GM19467 (cell line): ENCODE measurements around the gene ATG14.
A peak's percentile ranks its signal among the peaks of the same experiment; 100 is the strongest.
"Not testable (repeated sequence)": the region's sequence is repeated elsewhere in the genome, so short reads cannot be mapped to it uniquely, and the experiment has no call there.

Experiments
- ATAC-seq: cut with Tn5 transposase; IDR thresholded peaks from one replicate; pipeline ENCODE4 v1.9.1; 2021; ENCODE audit warnings: mild to moderate bottlenecking, moderate library complexity; ENCODE audit not compliant: unreplicated experiment

The ATG14 gene, protein sequence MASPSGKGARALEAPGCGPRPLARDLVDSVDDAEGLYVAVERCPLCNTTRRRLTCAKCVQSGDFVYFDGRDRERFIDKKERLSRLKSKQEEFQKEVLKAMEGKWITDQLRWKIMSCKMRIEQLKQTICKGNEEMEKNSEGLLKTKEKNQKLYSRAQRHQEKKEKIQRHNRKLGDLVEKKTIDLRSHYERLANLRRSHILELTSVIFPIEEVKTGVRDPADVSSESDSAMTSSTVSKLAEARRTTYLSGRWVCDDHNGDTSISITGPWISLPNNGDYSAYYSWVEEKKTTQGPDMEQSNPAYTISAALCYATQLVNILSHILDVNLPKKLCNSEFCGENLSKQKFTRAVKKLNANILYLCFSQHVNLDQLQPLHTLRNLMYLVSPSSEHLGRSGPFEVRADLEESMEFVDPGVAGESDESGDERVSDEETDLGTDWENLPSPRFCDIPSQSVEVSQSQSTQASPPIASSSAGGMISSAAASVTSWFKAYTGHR

DNA sequence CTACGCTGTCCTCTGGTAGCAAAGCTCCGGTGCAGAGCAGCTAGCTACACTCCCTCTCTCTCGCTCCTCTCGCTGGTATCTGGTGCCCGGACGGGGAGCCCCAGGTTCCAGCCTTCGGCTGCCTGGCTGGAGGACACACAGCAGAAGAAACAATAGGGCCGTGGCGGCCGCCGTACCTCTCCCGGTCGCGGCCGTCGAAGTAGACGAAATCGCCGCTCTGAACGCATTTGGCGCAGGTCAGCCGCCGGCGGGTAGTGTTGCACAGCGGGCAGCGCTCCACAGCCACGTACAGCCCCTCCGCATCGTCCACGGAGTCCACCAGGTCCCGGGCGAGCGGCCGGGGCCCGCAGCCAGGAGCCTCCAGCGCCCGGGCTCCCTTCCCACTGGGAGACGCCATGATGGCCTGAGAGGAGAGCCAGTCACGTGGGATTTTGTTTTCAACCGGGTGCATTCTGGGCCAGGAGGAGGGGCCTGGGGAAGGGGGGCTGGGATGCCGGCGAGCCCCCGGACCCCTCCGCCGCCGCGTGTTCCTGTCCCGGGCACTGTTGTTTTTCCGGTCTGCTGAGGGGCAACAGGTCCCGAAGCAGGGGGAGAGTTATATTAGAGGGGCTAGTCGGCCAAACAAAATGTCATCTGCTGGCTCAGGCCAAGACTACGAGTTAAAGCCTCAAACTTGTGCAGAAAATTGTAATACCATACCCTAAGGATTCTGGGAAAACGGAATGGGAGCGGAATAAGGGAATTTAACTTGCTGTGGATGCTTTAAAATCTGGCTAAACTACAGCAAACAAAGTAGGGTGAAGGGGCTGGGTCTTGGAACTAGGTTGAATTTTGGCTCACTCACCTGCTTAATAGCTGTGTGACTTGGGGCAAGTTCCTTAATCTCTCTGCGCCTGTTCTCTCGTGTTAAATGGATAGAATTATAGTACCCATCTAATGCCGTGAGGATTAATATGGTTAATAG is at the start of gene ATG14:
Gene ATG14, minus strand, starts transcription at position 405 of the 964 bp plus-strand sequence. Its CDS starts 8 bp downstream, at position 397.
- ATAC-seq, result peak; percentile 90

GRCh38 chr14:55458800-55459515 is 47.3 kb upstream of the ATG14 start:
- peak; percentile 61 for ATAC-seq

- no peak for ATAC-seq
Measured at GRCh38 chr14:55457496-55457895, 45.9 kb upstream of the ATG14 start.

DNA sequence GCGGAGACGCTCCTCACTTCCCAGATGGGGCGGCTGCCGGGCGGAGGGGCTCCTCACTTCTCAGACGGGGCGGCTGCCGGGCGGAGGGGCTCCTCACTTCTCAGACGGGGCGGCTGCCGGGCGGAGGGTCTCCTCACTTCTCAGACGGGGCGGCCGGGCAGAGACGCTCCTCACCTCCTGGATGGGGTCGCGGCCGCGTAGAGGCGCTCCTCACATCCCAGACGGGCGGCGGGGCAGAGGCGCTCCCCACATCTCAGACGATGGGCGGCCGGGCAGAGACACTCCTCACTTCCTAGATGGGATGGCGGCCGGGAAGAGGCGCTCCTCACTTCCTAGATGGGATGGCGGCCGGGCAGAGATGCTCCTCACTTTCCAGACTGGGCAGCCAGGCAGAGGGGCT is 44.8 kb upstream of the ATG14 start:
- ATAC-seq, result not testable (repeated sequence)

GRCh38 chr14:55454264-55455002 is 42.8 kb upstream of the ATG14 start:
- no peak for ATAC-seq

GRCh38 chr14:55451950-55452349 is 40.3 kb upstream of the ATG14 start:
- no peak for ATAC-seq

DNA sequence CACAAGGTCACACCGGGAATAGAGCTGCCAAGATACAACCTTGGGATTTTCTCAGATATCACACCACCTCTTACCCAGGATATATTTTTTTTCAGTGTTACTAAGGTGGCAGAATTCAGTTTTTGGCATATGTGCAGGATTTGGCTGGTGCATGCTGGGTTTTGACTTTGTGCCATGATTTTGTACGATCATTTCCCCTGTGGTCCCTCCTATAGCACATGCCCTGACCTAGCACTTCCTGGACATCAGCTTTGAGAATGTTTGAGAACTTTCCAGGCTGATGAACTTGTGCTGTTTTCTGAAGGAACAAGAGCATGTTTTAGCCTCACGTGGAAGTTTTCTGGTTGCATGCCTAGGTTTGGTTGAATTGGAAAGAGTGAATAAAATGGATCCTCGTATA is 39.8 kb upstream of the ATG14 start:
- no peak for ATAC-seq

DNA sequence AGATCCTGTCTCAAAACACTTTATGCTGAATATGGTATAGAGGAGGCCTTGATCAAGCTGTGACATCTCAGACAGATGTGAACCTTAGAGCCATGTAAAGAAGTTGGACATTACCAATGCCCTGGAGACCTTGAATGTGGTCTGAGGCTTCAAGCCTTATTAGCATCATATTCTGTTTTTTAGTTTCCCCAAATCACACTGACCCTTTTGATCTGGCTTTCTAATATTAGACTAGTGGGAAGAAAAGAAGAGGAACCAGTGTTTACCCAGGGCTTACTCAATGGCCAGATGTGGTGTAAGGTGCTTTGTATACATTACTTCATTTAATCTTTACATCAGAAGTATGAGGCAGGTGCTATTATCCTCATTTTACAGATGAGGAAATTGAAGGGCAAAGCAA is 39.4 kb upstream of the ATG14 start:
- no peak for ATAC-seq

DNA sequence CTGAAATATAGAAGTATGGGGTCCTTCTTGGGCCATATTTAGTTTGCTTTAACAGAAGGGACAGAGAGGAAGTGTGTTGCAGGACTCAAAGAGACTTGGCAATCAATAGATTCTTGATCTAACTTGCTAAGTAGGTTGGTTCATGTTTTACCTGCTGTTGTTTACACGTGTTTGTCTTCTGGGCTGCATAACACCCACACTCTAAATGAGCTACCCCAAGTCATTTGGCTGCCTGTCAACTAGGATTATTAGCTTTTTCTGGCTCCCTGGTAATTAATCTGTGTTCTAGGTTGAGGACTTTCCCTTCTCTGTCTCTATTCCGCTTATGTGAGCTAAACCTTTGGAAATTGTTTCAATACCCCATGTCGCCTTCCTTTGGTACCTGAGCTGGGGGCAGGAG is 38.9 kb upstream of the ATG14 start:
- no peak for ATAC-seq

- no peak for ATAC-seq
Measured at GRCh38 chr14:55450124-55450523, 38.5 kb upstream of the ATG14 start.

- ATAC-seq, result no peak
Measured at GRCh38 chr14:55449116-55449515, 37.5 kb upstream of the ATG14 start.

DNA sequence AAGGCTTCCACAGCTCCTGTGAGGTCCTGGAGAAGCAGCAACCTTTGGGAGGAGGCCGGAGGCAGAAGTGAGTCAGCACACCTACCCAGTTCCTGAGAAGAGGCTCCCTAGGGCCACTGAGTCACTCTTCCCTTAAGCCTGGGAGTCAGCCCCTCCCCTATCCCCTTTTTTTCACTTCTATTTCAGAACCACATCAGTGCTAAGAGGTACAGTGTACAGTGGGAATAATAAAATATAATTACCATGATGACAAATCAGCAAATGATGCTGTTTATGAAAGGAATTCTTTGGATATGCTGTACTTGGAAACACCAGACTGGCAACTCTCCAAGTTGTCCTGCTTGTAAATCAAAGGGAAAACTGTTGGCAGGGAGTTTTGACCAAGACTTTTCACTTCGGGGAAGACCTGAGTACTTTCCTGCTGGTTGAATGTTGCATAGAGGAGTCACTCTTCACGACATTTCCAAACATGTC is 36.5 kb upstream of the ATG14 start:
- ATAC-seq, result no peak

DNA sequence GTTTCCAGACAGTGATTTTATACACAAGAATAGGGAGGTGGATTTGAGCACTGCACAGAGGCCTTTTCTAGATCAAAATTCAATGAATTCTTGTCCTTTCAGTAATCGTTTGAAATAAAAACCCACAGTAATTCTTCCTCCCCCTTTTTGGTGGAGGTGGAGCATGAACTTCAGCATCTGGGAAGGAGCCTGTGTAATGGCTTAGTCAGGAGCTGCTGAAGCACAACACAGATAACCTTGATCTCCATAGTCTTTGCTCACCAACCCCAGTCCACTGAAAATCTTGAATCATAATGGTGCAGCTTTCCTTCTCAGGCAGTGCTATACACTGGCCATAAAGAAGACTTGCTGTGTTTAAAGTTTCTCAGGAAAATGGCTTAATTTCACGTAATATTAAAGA is 35.2 kb upstream of the ATG14 start:
- no peak for ATAC-seq

DNA sequence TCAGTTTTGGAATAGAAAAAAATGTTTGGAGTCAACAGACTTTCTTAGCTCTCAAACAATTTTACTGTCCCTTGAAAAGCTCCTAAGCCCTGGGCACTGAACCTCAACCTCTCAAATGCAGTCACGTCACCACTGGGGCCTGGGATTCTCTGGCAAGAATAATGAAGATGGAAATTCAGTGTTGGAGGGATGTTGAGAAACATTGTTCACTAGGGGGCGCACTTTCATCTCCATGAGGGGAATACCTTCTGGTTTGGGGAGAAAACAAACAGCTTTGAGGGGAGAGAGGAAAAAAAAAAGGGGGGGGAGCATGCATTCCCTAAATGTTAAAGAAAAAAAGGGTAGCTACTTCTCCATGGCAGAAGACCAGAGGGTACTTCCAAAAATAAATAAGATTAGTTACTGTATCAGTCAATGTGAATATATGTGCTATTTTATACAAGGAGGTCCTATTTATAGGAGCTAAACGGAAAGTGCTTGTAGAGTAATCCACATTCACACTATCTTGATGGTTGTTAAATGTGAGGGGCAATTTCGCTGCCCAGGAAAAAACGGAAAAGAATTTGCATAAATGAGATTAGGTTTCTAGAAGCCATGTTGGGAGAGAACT is 34.6 kb upstream of the ATG14 start:
- no peak for ATAC-seq

- no peak for ATAC-seq
Measured at GRCh38 chr14:55441286-55441685, 29.7 kb upstream of the ATG14 start.

DNA sequence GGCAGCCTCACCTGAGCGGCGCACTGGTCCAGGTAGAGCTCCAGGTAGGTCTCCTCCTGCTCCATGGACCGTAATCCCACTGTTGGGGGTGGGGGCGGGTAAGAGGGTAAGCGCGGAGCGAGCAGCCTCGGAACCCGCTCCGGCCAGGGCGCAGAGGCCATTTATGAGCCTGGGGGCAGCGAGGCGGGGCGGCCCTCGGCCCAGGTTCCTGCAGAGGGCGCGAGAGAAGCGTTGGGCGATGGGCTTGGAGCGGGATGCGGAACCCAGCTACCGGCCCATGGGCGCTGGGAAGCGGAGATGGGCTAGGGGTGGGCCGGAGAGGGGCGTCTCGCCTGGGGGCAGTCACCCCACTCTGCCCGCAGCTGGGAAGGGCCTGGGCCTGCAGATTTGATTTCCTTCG is 28.8 kb upstream of the ATG14 start, which contains the start of gene TBPL2:
Gene TBPL2, minus strand, starts transcription at position 232 of the 400 bp plus-strand sequence. Its CDS starts 167 bp downstream, at position 65.
- ATAC-seq, result no peak

GRCh38 chr14:55438066-55438683 is 26.5 kb upstream of the ATG14 start:
- ATAC-seq, result peak; percentile 61

DNA sequence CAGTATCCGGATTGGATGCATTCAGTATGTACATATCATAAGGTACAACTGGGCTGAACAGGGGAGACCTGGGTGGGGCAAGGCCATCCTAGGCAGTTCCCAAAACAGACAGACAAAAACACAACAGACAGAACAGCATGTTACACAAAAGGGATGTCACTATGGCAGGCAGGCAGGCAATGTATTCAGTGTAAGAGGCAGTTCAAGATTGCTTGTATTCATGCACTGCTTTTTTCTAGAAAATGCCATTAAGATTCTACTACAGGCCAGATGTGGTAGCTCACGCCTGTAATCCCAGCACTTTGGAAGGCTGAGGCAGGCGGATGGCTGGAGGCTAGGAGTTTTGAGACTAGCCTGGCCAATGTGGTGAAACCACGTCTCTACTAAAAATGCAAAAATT is 25.3 kb upstream of the ATG14 start:
- ATAC-seq, result no peak

DNA sequence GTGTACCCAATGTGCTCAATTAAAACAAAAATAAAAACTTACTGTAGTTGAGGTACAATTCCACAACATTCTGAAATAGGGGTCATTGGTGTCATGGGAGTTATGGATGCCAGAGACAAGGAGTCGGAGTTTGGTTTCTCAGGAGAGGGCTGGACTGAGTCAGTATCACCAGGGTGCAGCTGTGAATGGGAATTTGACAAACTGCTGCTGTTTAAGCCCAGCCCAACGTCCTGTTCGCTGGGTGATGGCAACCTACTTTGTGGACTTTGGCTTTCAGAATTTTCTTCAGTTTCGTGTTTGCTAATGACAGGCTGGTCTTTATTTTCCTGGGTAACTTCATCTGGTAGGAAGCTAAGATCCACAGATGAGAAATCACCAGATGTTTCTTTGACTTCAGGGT is 24.9 kb upstream of the ATG14 start:
- ATAC-seq, result no peak
